HepG2 (cell line): ENCODE measurements around the gene WDHD1. TPM values are rescaled to one million over a fixed set of nuclear protein-coding genes. Genes with fewer than 3 reads are reported as not detected.
A peak's percentile ranks its signal among the peaks of the same experiment; 100 is the strongest.

Source experiments
- ARID2 ChIP-seq: sonication (generic); formaldehyde crosslinking; IDR thresholded peaks from 2 replicates; pipeline ENCODE4 v1.8.1; 2022; ENCODE audit warnings: mild to moderate bottlenecking, missing genetic modification reagents, borderline replicate concordance
- BRF2 ChIP-seq: sonication (generic); formaldehyde crosslinking; IDR thresholded peaks from 2 replicates; pipeline ENCODE4 v1.8.1; 2022; ENCODE audit warnings: mild to moderate bottlenecking, missing genetic modification reagents
- FOSL2 ChIP-seq: sonication (generic); formaldehyde crosslinking; IDR thresholded peaks from 2 replicates; pipeline ENCODE4 v1.4.0; 2020; ENCODE audit warnings: missing genetic modification reagents
- KLF16 ChIP-seq, 2 experiments: sonication (generic) in 1 of 2; formaldehyde crosslinking in 1 of 2; IDR thresholded peaks; 2 replicates each; pipeline versions ENCODE4 v1.6.1 to v1.8.0; 2016 to 2023; ENCODE audit warnings: missing genetic modification reagents in 2 of 2, missing compliant biosample characterization in 1 of 2
- SYNCRIP ChIP-seq: fragments of 200-400 bp; formaldehyde crosslinking; IDR thresholded peaks from 2 replicates; pipeline ENCODE4 v1.6.1; 2018; ENCODE audit warnings: mild to moderate bottlenecking, low read depth, low read length; ENCODE audit not compliant: insufficient read depth
- TOPORS ChIP-seq: sonication (generic); formaldehyde crosslinking; IDR thresholded peaks from 2 replicates; pipeline ENCODE4 v1.8.0; 2023; ENCODE audit warnings: mild to moderate bottlenecking, missing genetic modification reagents
- ZNF34 ChIP-seq: sonication (generic); formaldehyde crosslinking; IDR thresholded peaks from 2 replicates; pipeline ENCODE4 v1.4.0; 2020; ENCODE audit warnings: mild to moderate bottlenecking, missing genetic modification reagents, borderline replicate concordance
- ZNF513 ChIP-seq: sonication (generic); formaldehyde crosslinking; conservative IDR thresholded peaks from 2 replicates; pipeline ENCODE4 v1.5.0; 2020; ENCODE audit warnings: missing genetic modification reagents
- ZNF672 ChIP-seq: sonication (generic); formaldehyde crosslinking; IDR thresholded peaks from 2 replicates; pipeline ENCODE4 v1.8.1; 2022; ENCODE audit warnings: missing genetic modification reagents
- polyA plus RNA-seq, 8 experiments: library from polyadenylated mRNA; depleted of rRNA in 3 of 8; stranded (reverse) in 7 of 8; unstranded in 1 of 8; fragments of >200 nt; fragmentation: Illumina TruSeq in 4 of 8; extraction: Trizol in 4 of 8; gene quantifications; 2 replicates each; pipeline versions ENCODE4 v1.2.1 to v1.2.3, GENCODE V29; 2011 to 2016; ENCODE audit warnings: low read depth in 4 of 8, missing spikeins in 1 of 8, mixed read lengths in 1 of 8; ENCODE audit not compliant: insufficient read depth in 1 of 8
- total RNA-seq, 5 experiments: library from RNA; depleted of rRNA; stranded (reverse); fragments of >200 nt; fragmentation: Illumina TruSeq; extraction: Trizol; gene quantifications; 2 replicates each; pipeline ENCODE4 v1.2.3, GENCODE V29; 2016; ENCODE audit warnings: low read depth in 1 of 5
- TF ChIP-seq, protein P1 (sequence below): sonication (generic); formaldehyde crosslinking; IDR thresholded peaks from 2 replicates; pipeline ENCODE4 v1.4.0; 2020; ENCODE audit warnings: missing genetic modification reagents
- TF ChIP-seq, protein P2 (sequence below): sonication (generic); formaldehyde crosslinking; IDR thresholded peaks from 2 replicates; pipeline ENCODE4 v1.4.0; 2020; ENCODE audit warnings: missing genetic modification reagents, borderline replicate concordance
- TF ChIP-seq, protein P3 (sequence below): sonication (generic); formaldehyde crosslinking; IDR thresholded peaks from 2 replicates; pipeline ENCODE4 v1.4.0; 2020; ENCODE audit warnings: missing genetic modification reagents, borderline replicate concordance
- TF ChIP-seq, protein P4 (sequence below): IDR thresholded peaks from 2 replicates; pipeline ENCODE4 v1.6.1; 2018; ENCODE audit warnings: missing genetic modification reagents

The WDHD1 gene
- total and polyA plus RNA-seq, 2 of the 13 experiments (the other 11 are each of a cell fraction or from before 2014, with no cell fraction given): 5.5 to 27.5 TPM

GRCh38 chr14:55026793-55027561 lies at the start of gene WDHD1, which contains the start of gene SOCS4 (continued):
- TF ChIP-seq, protein P1, sequence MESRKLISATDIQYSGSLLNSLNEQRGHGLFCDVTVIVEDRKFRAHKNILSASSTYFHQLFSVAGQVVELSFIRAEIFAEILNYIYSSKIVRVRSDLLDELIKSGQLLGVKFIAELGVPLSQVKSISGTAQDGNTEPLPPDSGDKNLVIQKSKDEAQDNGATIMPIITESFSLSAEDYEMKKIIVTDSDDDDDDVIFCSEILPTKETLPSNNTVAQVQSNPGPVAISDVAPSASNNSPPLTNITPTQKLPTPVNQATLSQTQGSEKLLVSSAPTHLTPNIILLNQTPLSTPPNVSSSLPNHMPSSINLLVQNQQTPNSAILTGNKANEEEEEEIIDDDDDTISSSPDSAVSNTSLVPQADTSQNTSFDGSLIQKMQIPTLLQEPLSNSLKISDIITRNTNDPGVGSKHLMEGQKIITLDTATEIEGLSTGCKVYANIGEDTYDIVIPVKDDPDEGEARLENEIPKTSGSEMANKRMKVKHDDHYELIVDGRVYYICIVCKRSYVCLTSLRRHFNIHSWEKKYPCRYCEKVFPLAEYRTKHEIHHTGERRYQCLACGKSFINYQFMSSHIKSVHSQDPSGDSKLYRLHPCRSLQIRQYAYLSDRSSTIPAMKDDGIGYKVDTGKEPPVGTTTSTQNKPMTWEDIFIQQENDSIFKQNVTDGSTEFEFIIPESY (CRISPR knock-in tag): no peak
- no peak; the same call in 1 of the 2 replicates for TF ChIP-seq TOPORS (CRISPR knock-in tag)
- TF ChIP-seq ZNF513 (CRISPR knock-in tag): no peak
- TF ChIP-seq FOSL2 (CRISPR knock-in tag): peak; percentile 35; the same call in 1 of the 2 replicates
- TF ChIP-seq ZNF34 (CRISPR knock-in tag): 0 out of 2 replicates have a peak, but pooled peaks have one; percentile 48
- no peak for TF ChIP-seq SYNCRIP
- TF ChIP-seq, protein P2, sequence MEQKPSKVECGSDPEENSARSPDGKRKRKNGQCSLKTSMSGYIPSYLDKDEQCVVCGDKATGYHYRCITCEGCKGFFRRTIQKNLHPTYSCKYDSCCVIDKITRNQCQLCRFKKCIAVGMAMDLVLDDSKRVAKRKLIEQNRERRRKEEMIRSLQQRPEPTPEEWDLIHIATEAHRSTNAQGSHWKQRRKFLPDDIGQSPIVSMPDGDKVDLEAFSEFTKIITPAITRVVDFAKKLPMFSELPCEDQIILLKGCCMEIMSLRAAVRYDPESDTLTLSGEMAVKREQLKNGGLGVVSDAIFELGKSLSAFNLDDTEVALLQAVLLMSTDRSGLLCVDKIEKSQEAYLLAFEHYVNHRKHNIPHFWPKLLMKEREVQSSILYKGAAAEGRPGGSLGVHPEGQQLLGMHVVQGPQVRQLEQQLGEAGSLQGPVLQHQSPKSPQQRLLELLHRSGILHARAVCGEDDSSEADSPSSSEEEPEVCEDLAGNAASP (CRISPR knock-in tag): peak; percentile 68; the same call in 1 of the 2 replicates
- TF ChIP-seq ZNF672 (CRISPR knock-in tag): no peak
- TF ChIP-seq ARID2 (CRISPR knock-in tag): peak; percentile 80
- peak; percentile 81; the same call in 1 of the 2 replicates for TF ChIP-seq BRF2 (CRISPR knock-in tag)
- TF ChIP-seq, protein P3, sequence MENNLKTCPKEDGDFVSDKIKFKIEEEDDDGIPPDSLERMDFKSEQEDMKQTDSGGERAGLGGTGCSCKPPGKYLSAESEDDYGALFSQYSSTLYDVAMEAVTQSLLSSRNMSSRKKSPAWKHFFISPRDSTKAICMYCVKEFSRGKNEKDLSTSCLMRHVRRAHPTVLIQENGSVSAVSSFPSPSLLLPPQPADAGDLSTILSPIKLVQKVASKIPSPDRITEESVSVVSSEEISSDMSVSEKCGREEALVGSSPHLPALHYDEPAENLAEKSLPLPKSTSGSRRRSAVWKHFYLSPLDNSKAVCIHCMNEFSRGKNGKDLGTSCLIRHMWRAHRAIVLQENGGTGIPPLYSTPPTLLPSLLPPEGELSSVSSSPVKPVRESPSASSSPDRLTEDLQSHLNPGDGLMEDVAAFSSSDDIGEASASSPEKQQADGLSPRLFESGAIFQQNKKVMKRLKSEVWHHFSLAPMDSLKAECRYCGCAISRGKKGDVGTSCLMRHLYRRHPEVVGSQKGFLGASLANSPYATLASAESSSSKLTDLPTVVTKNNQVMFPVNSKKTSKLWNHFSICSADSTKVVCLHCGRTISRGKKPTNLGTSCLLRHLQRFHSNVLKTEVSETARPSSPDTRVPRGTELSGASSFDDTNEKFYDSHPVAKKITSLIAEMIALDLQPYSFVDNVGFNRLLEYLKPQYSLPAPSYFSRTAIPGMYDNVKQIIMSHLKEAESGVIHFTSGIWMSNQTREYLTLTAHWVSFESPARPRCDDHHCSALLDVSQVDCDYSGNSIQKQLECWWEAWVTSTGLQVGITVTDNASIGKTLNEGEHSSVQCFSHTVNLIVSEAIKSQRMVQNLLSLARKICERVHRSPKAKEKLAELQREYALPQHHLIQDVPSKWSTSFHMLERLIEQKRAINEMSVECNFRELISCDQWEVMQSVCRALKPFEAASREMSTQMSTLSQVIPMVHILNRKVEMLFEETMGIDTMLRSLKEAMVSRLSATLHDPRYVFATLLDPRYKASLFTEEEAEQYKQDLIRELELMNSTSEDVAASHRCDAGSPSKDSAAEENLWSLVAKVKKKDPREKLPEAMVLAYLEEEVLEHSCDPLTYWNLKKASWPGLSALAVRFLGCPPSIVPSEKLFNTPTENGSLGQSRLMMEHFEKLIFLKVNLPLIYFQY (CRISPR knock-in tag): no peak; the same call in 1 of the 2 replicates
- TF ChIP-seq, protein P4, sequence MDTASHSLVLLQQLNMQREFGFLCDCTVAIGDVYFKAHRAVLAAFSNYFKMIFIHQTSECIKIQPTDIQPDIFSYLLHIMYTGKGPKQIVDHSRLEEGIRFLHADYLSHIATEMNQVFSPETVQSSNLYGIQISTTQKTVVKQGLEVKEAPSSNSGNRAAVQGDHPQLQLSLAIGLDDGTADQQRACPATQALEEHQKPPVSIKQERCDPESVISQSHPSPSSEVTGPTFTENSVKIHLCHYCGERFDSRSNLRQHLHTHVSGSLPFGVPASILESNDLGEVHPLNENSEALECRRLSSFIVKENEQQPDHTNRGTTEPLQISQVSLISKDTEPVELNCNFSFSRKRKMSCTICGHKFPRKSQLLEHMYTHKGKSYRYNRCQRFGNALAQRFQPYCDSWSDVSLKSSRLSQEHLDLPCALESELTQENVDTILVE (CRISPR knock-in tag): peak; percentile 89
- TF ChIP-seq KLF16 (CRISPR knock-in tag; IDR thresholded peaks at IDR 0.05): peak in 1 of 2 experiments; percentile 79; a peak in 1 of 4 replicates
